GM18951 (cell line): ENCODE data around the gene RAB40AL.
"Not testable (repeated sequence)": the region's sequence is repeated elsewhere in the genome, so short reads cannot be mapped to it uniquely, and the experiment has no call there.

Experiments
- POLR2A ChIP-seq: IDR thresholded peaks from 4 replicates; pipeline ENCODE4 v1.6.1; 2011; ENCODE audit warnings: mild to moderate bottlenecking; ENCODE audit not compliant: insufficient read length, insufficient read depth; ENCODE audit errors: extremely low read depth
- in situ Hi-C: fragments of 300-500 bp; cut with MboI; formaldehyde crosslinking; loops from one replicate; pipeline ENCODE4 v1.12.0; 2022; ENCODE audit warnings: low sequenced_read_pairs, mixed read lengths, inconsistent platforms; ENCODE audit not compliant: unreplicated experiment

Gene RAB40AL

DNA sequence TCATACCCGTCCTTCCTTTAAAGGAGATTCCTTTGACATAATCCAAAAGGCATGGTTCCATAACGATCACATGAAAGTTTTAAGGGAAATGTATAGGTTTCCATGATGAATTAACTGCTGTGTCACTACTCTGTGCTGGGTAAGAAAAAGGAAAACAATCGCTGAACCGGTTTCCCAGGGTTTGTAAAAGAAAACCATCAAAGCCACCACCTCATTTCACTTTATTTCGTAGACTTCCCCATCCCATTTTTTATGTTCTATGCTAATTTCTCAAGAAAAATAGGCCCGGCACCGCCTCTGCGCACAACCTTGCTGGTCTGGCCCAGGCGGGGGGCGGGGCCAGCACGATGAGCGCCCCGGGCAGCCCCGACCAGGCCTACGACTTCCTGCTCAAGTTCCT, at the start of gene RAB40AL:
RAB40AL (plus strand) TSS at position 301 of the 400 bp plus-strand sequence; CDS start at position 348, 47 bp downstream.
- in situ Hi-C loops = not testable (repeated sequence)

- no peak for TF ChIP-seq POLR2A
- in situ Hi-C loops = no loop called here
Measured at GRCh38 chrX:102887687-102888086, 49.4 kb upstream of the RAB40AL start.

DNA sequence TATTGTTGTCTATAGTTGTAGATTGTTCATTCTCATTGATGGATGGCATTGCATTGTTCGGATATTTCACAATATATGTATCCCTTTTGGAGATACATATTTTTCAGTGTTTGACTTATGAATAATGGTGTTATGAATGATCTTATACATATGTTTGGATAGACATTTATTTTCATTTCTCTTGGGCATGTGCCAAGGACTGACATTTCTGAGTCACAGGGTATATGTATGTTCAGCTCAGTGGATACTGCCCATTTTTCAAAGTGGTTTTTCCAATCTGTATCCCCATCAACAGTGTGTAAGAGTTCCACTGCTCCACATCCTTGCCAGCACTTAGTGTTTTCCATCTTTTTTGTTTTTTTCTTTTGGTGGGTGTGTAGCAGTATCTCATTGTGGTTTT, 45.0 kb upstream of the RAB40AL start:
- no peak for TF ChIP-seq POLR2A
- in situ Hi-C loops = no loop called here

- in situ Hi-C loops = no loop called here
- TF ChIP-seq POLR2A = no peak
Measured at GRCh38 chrX:102899940-102900916, 36.8 kb upstream of the RAB40AL start.

DNA sequence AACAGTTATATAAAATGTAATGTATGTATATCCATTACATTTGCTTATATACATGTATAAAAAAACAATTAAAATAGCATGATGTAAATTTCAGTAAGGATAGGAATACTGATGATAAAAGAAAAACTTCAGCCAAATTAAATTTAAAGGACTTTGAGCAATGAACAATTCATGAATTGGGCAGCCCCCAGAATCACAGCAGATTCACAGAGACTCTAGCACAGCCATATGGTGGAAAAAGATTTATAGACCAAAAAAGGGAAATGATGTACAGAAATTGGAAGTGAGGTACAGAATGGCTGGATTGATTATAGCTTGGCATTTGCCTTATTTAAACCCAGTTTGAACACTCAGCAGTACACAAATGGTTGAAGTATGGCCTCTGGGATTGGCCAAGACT, 34.7 kb upstream of the RAB40AL start:
- TF ChIP-seq POLR2A = no peak
- in situ Hi-C loops = no loop called here

- TF ChIP-seq POLR2A = no peak
- in situ Hi-C loops = no loop called here
Measured at GRCh38 chrX:102930990-102931756, 5.9 kb upstream of the RAB40AL start.

- in situ Hi-C loops = no loop called here
- TF ChIP-seq POLR2A = no peak
Measured at GRCh38 chrX:102934624-102935023, 2.4 kb upstream of the RAB40AL start.

DNA sequence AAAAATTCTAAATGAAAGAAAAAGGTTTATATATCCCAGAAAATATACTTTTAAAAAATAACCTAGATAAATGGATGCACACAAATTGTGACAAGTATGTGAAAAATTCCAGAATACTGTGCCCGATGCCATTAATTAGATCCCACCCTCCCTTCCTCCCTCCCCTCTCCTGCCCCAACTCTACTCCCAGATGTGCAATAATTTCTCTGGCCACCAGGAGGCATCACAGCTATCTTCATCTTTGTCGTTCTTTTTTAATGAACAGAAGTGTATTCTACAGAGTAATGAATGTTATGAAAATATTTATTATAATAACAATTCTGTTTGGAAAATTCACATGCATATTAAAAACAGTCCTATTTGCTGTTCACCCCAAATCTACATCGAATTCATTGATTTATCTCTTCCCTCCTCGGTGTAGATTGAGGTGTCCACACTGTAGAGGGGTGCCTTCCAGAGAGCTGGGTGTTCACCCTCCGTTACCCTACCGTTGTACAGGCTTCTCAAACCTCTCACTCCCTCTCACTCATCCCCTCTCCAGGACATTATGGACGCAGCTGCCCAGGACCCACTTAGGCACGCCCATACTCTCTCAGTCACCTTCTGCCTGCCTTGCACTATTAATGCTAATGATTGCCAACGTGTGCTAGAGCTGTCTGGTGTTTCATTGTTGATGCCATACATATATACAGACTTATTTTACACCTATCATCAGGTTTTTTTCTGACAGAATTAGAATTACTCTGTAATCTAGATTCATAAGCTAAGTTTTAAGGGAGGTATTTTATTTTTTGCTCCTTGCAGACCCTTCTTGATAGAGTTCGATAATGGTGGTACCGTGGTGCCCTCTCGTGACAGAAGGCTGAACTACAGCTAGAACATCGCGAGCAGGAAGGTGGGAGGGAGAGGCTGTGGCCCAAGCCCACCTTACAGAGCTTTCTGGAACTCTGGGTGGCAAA, 14.1 kb downstream of the RAB40AL start:
- in situ Hi-C loops = no loop called here
- TF ChIP-seq POLR2A = no peak

- TF ChIP-seq POLR2A = no peak
- in situ Hi-C loops = no loop called here
Measured at GRCh38 chrX:102957751-102958150, 20.7 kb downstream of the RAB40AL start.

GRCh38 chrX:102958794-102959193, 21.7 kb downstream of the RAB40AL start:
- in situ Hi-C loops = no loop called here
- no peak for TF ChIP-seq POLR2A

DNA sequence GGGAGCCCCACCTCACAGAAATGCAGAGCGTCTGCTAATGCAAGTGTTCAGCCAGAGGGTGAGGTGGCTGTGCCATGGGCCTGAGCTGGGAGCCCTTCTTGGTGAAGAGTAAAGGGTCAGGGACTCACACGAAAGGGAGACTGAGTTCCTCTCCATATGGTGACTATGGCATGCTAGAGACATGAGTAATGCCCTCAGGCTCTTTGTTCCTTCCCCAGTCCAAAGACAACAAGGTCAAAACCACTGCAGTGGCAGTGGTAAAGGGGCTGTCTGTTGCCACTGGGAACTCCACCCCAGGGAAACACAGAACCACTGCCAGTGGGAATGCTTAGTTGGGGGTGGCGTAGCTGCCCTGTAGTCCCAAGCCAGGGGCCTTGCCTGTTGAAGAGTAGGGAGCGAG, 22.4 kb downstream of the RAB40AL start:
- in situ Hi-C loops = no loop called here
- TF ChIP-seq POLR2A = no peak

GRCh38 chrX:102963955-102964354, 26.9 kb downstream of the RAB40AL start:
- TF ChIP-seq POLR2A = no peak
- in situ Hi-C loops = no loop called here

DNA sequence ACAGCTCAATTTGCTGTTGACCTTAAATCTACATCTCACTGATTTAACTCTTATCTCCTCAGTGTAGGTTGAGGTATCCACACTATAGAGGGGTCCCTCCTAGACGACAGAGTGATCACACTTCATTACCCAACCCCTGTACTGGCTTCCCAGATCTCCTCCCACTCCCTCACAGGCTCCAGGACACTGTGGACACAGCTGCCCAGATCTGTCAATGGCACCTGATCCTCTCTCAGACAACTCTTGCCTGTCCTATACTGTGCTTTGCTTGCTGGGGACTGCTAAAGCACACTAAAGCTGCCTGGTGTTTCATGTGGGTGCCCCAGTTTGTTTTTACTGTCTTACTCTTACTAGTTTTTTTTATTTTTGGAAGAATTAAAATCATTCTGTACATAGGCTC, 27.9 kb downstream of the RAB40AL start:
- in situ Hi-C loops = no loop called here
- no peak for TF ChIP-seq POLR2A
